ENCODE measurements around the gene LRCH4.

Gene LRCH4

DNA sequence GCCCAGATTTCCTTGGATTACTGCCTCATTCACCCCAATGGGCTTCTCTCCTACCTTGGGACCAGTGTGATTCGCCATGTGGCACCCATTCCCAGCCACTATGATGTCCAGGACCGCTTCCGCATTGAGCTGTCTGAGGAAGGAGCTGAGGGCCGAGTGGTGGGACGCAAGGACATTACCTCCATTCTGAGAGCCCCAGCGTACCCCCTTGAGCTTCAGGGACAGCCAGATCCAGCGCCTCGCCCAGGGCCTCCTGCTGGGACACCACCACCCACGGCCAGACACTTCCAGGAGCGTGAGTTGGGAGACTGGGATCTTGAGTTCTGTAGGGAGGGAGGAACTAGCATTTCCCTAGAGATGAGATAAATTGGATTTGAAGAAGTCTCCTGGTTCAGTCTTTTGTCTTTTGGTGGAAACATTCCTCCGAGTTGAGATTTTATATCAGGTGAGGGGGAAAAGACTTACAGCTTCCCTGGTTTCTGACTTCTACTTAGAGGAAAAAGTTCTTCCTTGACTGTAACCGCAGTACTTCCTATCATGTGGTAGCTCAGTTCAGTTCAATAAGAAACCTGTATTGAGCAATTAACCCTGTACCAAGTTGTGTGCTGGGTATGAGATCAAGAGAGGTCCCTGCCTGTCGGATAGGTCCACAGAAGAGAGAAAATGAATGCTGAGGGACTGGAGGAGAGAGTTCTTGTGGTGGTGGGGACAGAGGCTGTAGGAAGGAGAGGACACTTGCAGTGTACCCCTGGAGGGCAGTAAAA lies 27.7 kb upstream of the LRCH4 start:
- no peak for TF ChIP-seq CTCF (IDR thresholded peaks at IDR 0.05; ENCODE audit: borderline replicate concordance, insufficient read depth, low read depth, low read length)
- H3K4me3 ChIP-seq (ENCODE audit: low read depth, low read length) = no peak overlapping the region

GRCh38 chr7:100612730-100613390 lies 26.9 kb upstream of the LRCH4 start:
- H3K4me3 ChIP-seq (ENCODE audit: low read depth, low read length) = peak overlapping the region; percentile 80
- TF ChIP-seq CTCF (IDR thresholded peaks at IDR 0.05; ENCODE audit: borderline replicate concordance, insufficient read depth, low read depth, low read length) = no peak

GRCh38 chr7:100611983-100612729 lies 26.2 kb upstream of the LRCH4 start, which contains the start of gene MOSPD3:
Gene MOSPD3 (plus strand): TSS chr7:100612540. CDS start chr7:100612792, 252 bp downstream.
- TF ChIP-seq CTCF (IDR thresholded peaks at IDR 0.05; ENCODE audit: borderline replicate concordance, insufficient read depth, low read depth, low read length) = no peak
- peak within 1 kb of the TSS; percentile 80 for H3K4me3 ChIP-seq (ENCODE audit: low read depth, low read length)

DNA sequence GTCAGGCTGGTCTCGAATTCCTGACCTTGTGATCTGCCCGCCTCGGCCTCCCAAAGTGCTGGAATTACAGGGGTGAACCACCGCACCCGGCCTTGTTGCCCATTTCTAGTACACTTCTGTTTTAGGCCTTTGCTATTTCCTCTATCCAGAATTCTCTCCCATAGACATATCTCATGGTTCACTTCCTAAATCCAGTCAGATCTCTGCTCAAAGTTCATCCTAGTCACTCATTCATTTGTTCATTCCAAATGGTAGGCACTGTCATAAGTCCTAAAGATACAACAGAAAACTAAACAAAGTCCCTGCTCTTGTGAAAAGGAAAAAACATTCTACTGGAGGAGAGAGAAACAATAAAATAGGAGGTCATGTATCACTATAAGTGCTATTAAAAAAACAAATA lies 24.0 kb upstream of the LRCH4 start:
- H3K4me3 ChIP-seq (ENCODE audit: low read depth, low read length) = no peak overlapping the region
- TF ChIP-seq CTCF (IDR thresholded peaks at IDR 0.05; ENCODE audit: borderline replicate concordance, insufficient read depth, low read depth, low read length) = no peak

- no peak overlapping the region for H3K4me3 ChIP-seq (ENCODE audit: low read depth, low read length)
- TF ChIP-seq CTCF (IDR thresholded peaks at IDR 0.05; ENCODE audit: borderline replicate concordance, insufficient read depth, low read depth, low read length) = no peak
Observed at GRCh38 chr7:100607111-100607510, 21.2 kb upstream of the LRCH4 start.

GRCh38 chr7:100606313-100606712 lies 20.4 kb upstream of the LRCH4 start:
- no peak overlapping the region for H3K4me3 ChIP-seq (ENCODE audit: low read depth, low read length)
- TF ChIP-seq CTCF (IDR thresholded peaks at IDR 0.05; ENCODE audit: borderline replicate concordance, insufficient read depth, low read depth, low read length) = no peak

Measured in GM12875 (cell line).